Measurements from ENCODE around the gene STEAP1B.

The STEAP1B gene

GRCh38 chr7:22418251-22419046 lies 81.5 kb downstream of the STEAP1B start:
- in situ Hi-C loops (cut with MboI; ENCODE audit: low pct_unique_long_range_greater_than_20kb, low sequenced_read_pairs): no loop called here
- DNase-seq: no peak

- in situ Hi-C loops (cut with MboI; ENCODE audit: low pct_unique_long_range_greater_than_20kb, low sequenced_read_pairs): no loop called here
- no peak for DNase-seq
These were observed 82.1 kb downstream of the STEAP1B start for GRCh38 chr7:22417841-22418240.

GRCh38 chr7:22417349-22417748 lies 82.6 kb downstream of the STEAP1B start:
- DNase-seq: no peak
- in situ Hi-C loops (cut with MboI; ENCODE audit: low pct_unique_long_range_greater_than_20kb, low sequenced_read_pairs): no loop called here

- in situ Hi-C loops (cut with MboI; ENCODE audit: low pct_unique_long_range_greater_than_20kb, low sequenced_read_pairs): no loop called here
These were observed 85.6 kb downstream of the STEAP1B start for GRCh38 chr7:22414424-22414823.

GRCh38 chr7:22413211-22413610 lies 86.8 kb downstream of the STEAP1B start:
- in situ Hi-C loops (cut with MboI; ENCODE audit: low pct_unique_long_range_greater_than_20kb, low sequenced_read_pairs): no loop called here
- no peak for DNase-seq

More at GRCh38 chr7:22414424-22414823, 85.6 kb downstream of the STEAP1B start:
- DNase-seq: no peak

GRCh38 chr7:22411977-22412693 lies 87.9 kb downstream of the STEAP1B start:
- DNase-seq: no peak
- in situ Hi-C loops (cut with MboI; ENCODE audit: low pct_unique_long_range_greater_than_20kb, low sequenced_read_pairs): no loop called here

GRCh38 chr7:22406715-22407114 lies 93.3 kb downstream of the STEAP1B start:
- in situ Hi-C loops (cut with MboI; ENCODE audit: low pct_unique_long_range_greater_than_20kb, low sequenced_read_pairs): no loop called here
- DNase-seq: no peak

GRCh38 chr7:22404421-22405023 lies 95.5 kb downstream of the STEAP1B start:
- no peak for DNase-seq
- in situ Hi-C loops (cut with MboI; ENCODE audit: low pct_unique_long_range_greater_than_20kb, low sequenced_read_pairs): no loop called here

- in situ Hi-C loops (cut with MboI; ENCODE audit: low pct_unique_long_range_greater_than_20kb, low sequenced_read_pairs): no loop called here
- DNase-seq: no peak
These were observed 96.6 kb downstream of the STEAP1B start for GRCh38 chr7:22403344-22403743.

- DNase-seq: no peak
- in situ Hi-C loops (cut with MboI; ENCODE audit: low pct_unique_long_range_greater_than_20kb, low sequenced_read_pairs): no loop called here
These were observed 97.7 kb downstream of the STEAP1B start for GRCh38 chr7:22402250-22402649.

- no peak for DNase-seq
- in situ Hi-C loops (cut with MboI; ENCODE audit: low pct_unique_long_range_greater_than_20kb, low sequenced_read_pairs): no loop called here
These were observed 98.9 kb downstream of the STEAP1B start for GRCh38 chr7:22400936-22401553.

GRCh38 chr7:22400150-22400814 lies 99.7 kb downstream of the STEAP1B start:
- in situ Hi-C loops (cut with MboI; ENCODE audit: low pct_unique_long_range_greater_than_20kb, low sequenced_read_pairs): no loop called here
- DNase-seq: no peak

GRCh38 chr7:22399546-22399945 lies 100.4 kb downstream of the STEAP1B start:
- DNase-seq: no peak
- in situ Hi-C loops (cut with MboI; ENCODE audit: low pct_unique_long_range_greater_than_20kb, low sequenced_read_pairs): no loop called here

GRCh38 chr7:22399091-22399490 lies 100.9 kb downstream of the STEAP1B start:
- in situ Hi-C loops (cut with MboI; ENCODE audit: low pct_unique_long_range_greater_than_20kb, low sequenced_read_pairs): no loop called here
- DNase-seq: no peak

GRCh38 chr7:22397981-22398380 lies 102.0 kb downstream of the STEAP1B start:
- in situ Hi-C loops (cut with MboI; ENCODE audit: low pct_unique_long_range_greater_than_20kb, low sequenced_read_pairs): no loop called here
- no peak for DNase-seq

GRCh38 chr7:22395222-22395621 lies 104.8 kb downstream of the STEAP1B start:
- in situ Hi-C loops (cut with MboI; ENCODE audit: low pct_unique_long_range_greater_than_20kb, low sequenced_read_pairs): no loop called here
- DNase-seq: no peak

- in situ Hi-C loops (cut with MboI; ENCODE audit: low pct_unique_long_range_greater_than_20kb, low sequenced_read_pairs): no loop called here
- DNase-seq: no peak
These were observed 105.2 kb downstream of the STEAP1B start for GRCh38 chr7:22394739-22395138.

GRCh38 chr7:22393913-22394729 lies 105.9 kb downstream of the STEAP1B start:
- in situ Hi-C loops (cut with MboI; ENCODE audit: low pct_unique_long_range_greater_than_20kb, low sequenced_read_pairs): no loop called here
- DNase-seq: no peak
